ENCODE results near the gene SIAH1. TPM values are rescaled to one million over a fixed set of nuclear protein-coding genes. Genes with fewer than 3 reads are reported as not detected.
A peak's percentile ranks its signal among the peaks of the same experiment; 100 is the strongest.

Gene SIAH1
- total RNA-seq, 1 donor from 2014 or later, result 24.8 TPM

- H3K27ac ChIP-seq, result no peak overlapping the region
- no peak for DNase-seq
- intact Hi-C loops (cut with DNase I), result no loop called here
- no peak for TF ChIP-seq CTCF (IDR thresholded peaks at IDR 0.05)
- peak; percentile 61 for ATAC-seq
- H3K27me3 ChIP-seq, result no peaks in the 10 kb centered on the region
- H3K4me1 ChIP-seq, result no peaks in the 10 kb centered on the region
- H3K9me3 ChIP-seq, result no peaks in the 10 kb centered on the region
- H3K36me3 ChIP-seq, result no peaks in the 10 kb centered on the region
- H3K4me3 ChIP-seq, result no peak overlapping the region
Observed at GRCh38 chr16:48395375-48395774, 10.2 kb upstream of the SIAH1 start.

GRCh38 chr16:48394355-48394703 is 9.1 kb upstream of the SIAH1 start:
- intact Hi-C loops (cut with DNase I), result no loop called here
- Histone ChIP-seq H3K27ac (no peak overlapping the region), H3K9me3 (no peaks in the 10 kb centered on the region), H3K4me1 (no peaks in the 10 kb centered on the region), H3K27me3 (no peaks in the 10 kb centered on the region), H3K36me3 (no peaks in the 10 kb centered on the region), H3K4me3 (no peak overlapping the region)
- no peak for TF ChIP-seq CTCF (IDR thresholded peaks at IDR 0.05)
- DNase-seq, result no peak
- ATAC-seq, result no peak

- Histone ChIP-seq H3K4me3 (no peak overlapping the region), H3K36me3 (no peaks in the 10 kb centered on the region), H3K27me3 (no peaks in the 10 kb centered on the region), H3K4me1 (no peaks in the 10 kb centered on the region), H3K9me3 (no peaks in the 10 kb centered on the region), H3K27ac (no peak overlapping the region)
- intact Hi-C loops (cut with DNase I), result no loop called here
- ATAC-seq, result peak; percentile 49
- no peak for DNase-seq
- TF ChIP-seq CTCF (IDR thresholded peaks at IDR 0.05), result no peak
Observed at GRCh38 chr16:48393485-48394354, 8.5 kb upstream of the SIAH1 start.

GRCh38 chr16:48392407-48392806 is 7.2 kb upstream of the SIAH1 start:
- no peak overlapping the region for H3K4me3 ChIP-seq
- H3K27me3 ChIP-seq, result no peaks in the 10 kb centered on the region
- no peaks in the 10 kb centered on the region for H3K9me3 ChIP-seq
- no peak overlapping the region for H3K27ac ChIP-seq
- TF ChIP-seq CTCF (IDR thresholded peaks at IDR 0.05), result no peak
- ATAC-seq (no peak), DNase-seq (no peak)
- H3K36me3 ChIP-seq, result no peaks in the 10 kb centered on the region
- no peaks in the 10 kb centered on the region for H3K4me1 ChIP-seq
- intact Hi-C loops (cut with DNase I), result no loop called here

GRCh38 chr16:48386559-48387312 is 1.5 kb upstream of the SIAH1 start:
- no peaks in the 10 kb centered on the region for H3K36me3 ChIP-seq
- H3K27ac ChIP-seq, result no peak overlapping the region
- intact Hi-C loops (cut with DNase I), result no loop called here
- no peaks in the 10 kb centered on the region for H3K9me3 ChIP-seq
- H3K27me3 ChIP-seq, result no peaks in the 10 kb centered on the region
- peaks cover 30% of the 10 kb centered on the region for H3K4me1 ChIP-seq
- DNase-seq (no peak), ATAC-seq (no peak)
- H3K4me3 ChIP-seq, result no peak overlapping the region
- TF ChIP-seq CTCF (IDR thresholded peaks at IDR 0.05), result no peak

All from upper lobe of right lung (tissue), 1 donor.